HepG2 (cell line): ENCODE results near the gene MRPS21. TPM values are rescaled to one million over a fixed set of nuclear protein-coding genes. Genes with fewer than 3 reads are reported as not detected.

Source experiments
- EED ChIP-seq: sonication (generic); formaldehyde crosslinking; IDR thresholded peaks from 2 replicates; pipeline ENCODE4 v1.5.0; 2020; ENCODE audit warnings: mild to moderate bottlenecking, missing genetic modification reagents
- KLF11 ChIP-seq: IDR thresholded peaks from 2 replicates; pipeline ENCODE4 v1.6.1; 2016; ENCODE audit warnings: missing compliant biosample characterization
- MTA1 ChIP-seq: sonication (generic); formaldehyde crosslinking; IDR thresholded peaks from 2 replicates; pipeline ENCODE4 v1.4.0; 2020; ENCODE audit warnings: missing genetic modification reagents, mild to moderate bottlenecking, borderline replicate concordance
- NR1H2 ChIP-seq: sonication (generic); formaldehyde crosslinking; IDR thresholded peaks from 2 replicates; pipeline ENCODE4 v1.8.1; 2022; ENCODE audit warnings: low read depth, missing genetic modification reagents, borderline replicate concordance
- ONECUT2 ChIP-seq: sonication (generic); formaldehyde crosslinking; IDR thresholded peaks from 2 replicates; pipeline ENCODE4 v1.4.0; 2020; ENCODE audit warnings: missing genetic modification reagents
- PAWR ChIP-seq: sonication (generic); formaldehyde crosslinking; IDR thresholded peaks from 2 replicates; pipeline ENCODE4 v1.4.0; 2020; ENCODE audit warnings: missing genetic modification reagents, mild to moderate bottlenecking, borderline replicate concordance
- PHF8 ChIP-seq: sonication (generic); formaldehyde crosslinking; IDR thresholded peaks from 2 replicates; pipeline ENCODE4 v1.5.0; 2020; ENCODE audit warnings: missing genetic modification reagents
- RORA ChIP-seq: sonication (generic); formaldehyde crosslinking; IDR thresholded peaks from 2 replicates; pipeline ENCODE4 v1.5.0; 2020; ENCODE audit warnings: mild to moderate bottlenecking, missing genetic modification reagents, moderate library complexity
- SMYD3 ChIP-seq: sonication (generic); formaldehyde crosslinking; IDR thresholded peaks from 2 replicates; pipeline ENCODE4 v1.8.1; 2023; ENCODE audit warnings: mild to moderate bottlenecking, missing genetic modification reagents
- TOPORS ChIP-seq: sonication (generic); formaldehyde crosslinking; IDR thresholded peaks from 2 replicates; pipeline ENCODE4 v1.8.0; 2023; ENCODE audit warnings: mild to moderate bottlenecking, missing genetic modification reagents
- ZFP36L1 ChIP-seq: sonication (generic); formaldehyde crosslinking; IDR thresholded peaks from 2 replicates; pipeline ENCODE4 v1.8.0; 2022; ENCODE audit warnings: mild to moderate bottlenecking, missing genetic modification reagents, moderate library complexity
- ZNF660 ChIP-seq: sonication (generic); formaldehyde crosslinking; IDR thresholded peaks from 2 replicates; pipeline ENCODE4 v1.5.1; 2020; ENCODE audit warnings: mild to moderate bottlenecking, low read depth, missing genetic modification reagents, borderline replicate concordance
- ZNF720 ChIP-seq: sonication (generic); formaldehyde crosslinking; IDR thresholded peaks from 2 replicates; pipeline ENCODE4 v1.4.0; 2020; ENCODE audit warnings: missing genetic modification reagents
- ZNF724P ChIP-seq: sonication (generic); formaldehyde crosslinking; IDR thresholded peaks from 2 replicates; pipeline ENCODE4 v1.8.0; 2022; ENCODE audit warnings: missing genetic modification reagents, borderline replicate concordance
- ZSCAN12 ChIP-seq: sonication (generic); formaldehyde crosslinking; IDR thresholded peaks from 2 replicates; pipeline ENCODE4 v1.9.0; 2021; ENCODE audit warnings: mild to moderate bottlenecking, missing genetic modification reagents
- polyA plus RNA-seq, 8 experiments: library from polyadenylated mRNA; depleted of rRNA in 3 of 8; stranded (reverse) in 7 of 8; unstranded in 1 of 8; fragments of >200 nt; fragmentation: Illumina TruSeq in 4 of 8; extraction: Trizol in 4 of 8; gene quantifications; 2 replicates each; pipeline versions ENCODE4 v1.2.1 to v1.2.3, GENCODE V29; 2011 to 2016; ENCODE audit warnings: low read depth in 4 of 8, missing spikeins in 1 of 8, mixed read lengths in 1 of 8; ENCODE audit not compliant: insufficient read depth in 1 of 8
- total RNA-seq, 5 experiments: library from RNA; depleted of rRNA; stranded (reverse); fragments of >200 nt; fragmentation: Illumina TruSeq; extraction: Trizol; gene quantifications; 2 replicates each; pipeline ENCODE4 v1.2.3, GENCODE V29; 2016; ENCODE audit warnings: low read depth in 1 of 5
- TF ChIP-seq, protein P1 (sequence below): sonication (generic); formaldehyde crosslinking; IDR thresholded peaks from 2 replicates; pipeline ENCODE4 v1.9.0; 2021; ENCODE audit warnings: missing genetic modification reagents, borderline replicate concordance
- TF ChIP-seq, protein P2 (sequence below): IDR thresholded peaks from 2 replicates; pipeline ENCODE4 v1.4.0; 2020; ENCODE audit warnings: mild to moderate bottlenecking, missing genetic modification reagents
- TF ChIP-seq, protein P3 (sequence below): sonication (generic); formaldehyde crosslinking; conservative IDR thresholded peaks from 2 replicates; pipeline ENCODE4 v1.8.0; 2022; ENCODE audit warnings: low read depth, missing genetic modification reagents
- TF ChIP-seq, protein P4 (sequence below): sonication (generic); formaldehyde crosslinking; IDR thresholded peaks from 2 replicates; pipeline ENCODE4 v1.4.0; 2020; ENCODE audit warnings: missing genetic modification reagents
- TF ChIP-seq, protein P5 (sequence below): sonication (generic); formaldehyde crosslinking; IDR thresholded peaks from 2 replicates; pipeline ENCODE4 v1.8.0; 2022; ENCODE audit warnings: missing genetic modification reagents, low read depth, mild to moderate bottlenecking, borderline replicate concordance

MRPS21 gene
- total and polyA plus RNA-seq, 2 of the 13 experiments (the other 11 are each of a cell fraction or from before 2014, with no cell fraction given): 59.4 to 64.2 TPM

DNA sequence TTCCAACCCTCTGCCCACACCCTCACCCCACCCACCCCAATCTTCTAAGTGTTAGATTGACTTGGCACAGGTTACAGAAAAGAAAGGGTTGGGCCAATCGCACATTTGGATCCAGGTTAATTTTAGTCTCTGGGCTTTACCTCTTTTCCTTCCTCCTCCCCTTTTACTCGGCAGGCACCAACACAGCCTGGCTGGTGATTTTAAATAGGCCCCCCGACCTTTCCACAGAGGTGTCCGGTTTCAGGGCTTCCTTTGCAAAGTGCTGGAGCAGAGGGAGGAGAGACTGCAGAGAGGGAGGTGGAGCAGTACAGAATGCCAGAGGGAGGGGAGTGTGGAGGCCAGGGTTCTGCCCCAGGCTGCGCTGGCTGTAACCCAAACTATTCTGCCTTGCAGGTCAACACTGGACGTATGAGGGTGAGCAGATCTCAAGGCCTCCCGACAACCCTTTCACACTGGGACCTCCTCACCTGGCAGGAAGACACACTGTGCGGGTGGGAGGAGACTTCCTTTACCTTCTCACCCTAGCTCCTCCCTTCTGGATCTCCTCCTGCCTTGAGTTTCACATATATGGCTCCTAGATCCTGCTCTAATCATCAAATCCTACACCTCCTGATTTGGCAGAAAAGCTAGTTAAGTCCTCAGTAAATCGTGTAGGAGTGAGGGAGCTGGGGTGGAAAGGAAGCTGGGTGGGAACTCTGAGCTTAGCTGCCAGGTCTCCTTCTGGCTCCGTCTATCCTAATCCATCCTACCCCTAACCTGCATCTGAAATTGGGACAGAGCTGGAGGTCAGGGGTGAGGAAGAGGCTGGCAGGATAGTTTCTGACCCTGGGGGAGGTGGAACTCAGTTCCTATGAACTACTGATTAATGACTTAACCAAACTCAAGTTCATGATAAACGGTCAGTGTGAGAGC lies 33.6 kb upstream of the MRPS21 start (continued):
- TF ChIP-seq, protein P1, sequence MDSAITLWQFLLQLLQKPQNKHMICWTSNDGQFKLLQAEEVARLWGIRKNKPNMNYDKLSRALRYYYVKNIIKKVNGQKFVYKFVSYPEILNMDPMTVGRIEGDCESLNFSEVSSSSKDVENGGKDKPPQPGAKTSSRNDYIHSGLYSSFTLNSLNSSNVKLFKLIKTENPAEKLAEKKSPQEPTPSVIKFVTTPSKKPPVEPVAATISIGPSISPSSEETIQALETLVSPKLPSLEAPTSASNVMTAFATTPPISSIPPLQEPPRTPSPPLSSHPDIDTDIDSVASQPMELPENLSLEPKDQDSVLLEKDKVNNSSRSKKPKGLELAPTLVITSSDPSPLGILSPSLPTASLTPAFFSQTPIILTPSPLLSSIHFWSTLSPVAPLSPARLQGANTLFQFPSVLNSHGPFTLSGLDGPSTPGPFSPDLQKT (CRISPR knock-in tag): no peak
- no peak for TF ChIP-seq ZFP36L1 (CRISPR knock-in tag)
- no peak for TF ChIP-seq NR1H2
- TF ChIP-seq, protein P2, sequence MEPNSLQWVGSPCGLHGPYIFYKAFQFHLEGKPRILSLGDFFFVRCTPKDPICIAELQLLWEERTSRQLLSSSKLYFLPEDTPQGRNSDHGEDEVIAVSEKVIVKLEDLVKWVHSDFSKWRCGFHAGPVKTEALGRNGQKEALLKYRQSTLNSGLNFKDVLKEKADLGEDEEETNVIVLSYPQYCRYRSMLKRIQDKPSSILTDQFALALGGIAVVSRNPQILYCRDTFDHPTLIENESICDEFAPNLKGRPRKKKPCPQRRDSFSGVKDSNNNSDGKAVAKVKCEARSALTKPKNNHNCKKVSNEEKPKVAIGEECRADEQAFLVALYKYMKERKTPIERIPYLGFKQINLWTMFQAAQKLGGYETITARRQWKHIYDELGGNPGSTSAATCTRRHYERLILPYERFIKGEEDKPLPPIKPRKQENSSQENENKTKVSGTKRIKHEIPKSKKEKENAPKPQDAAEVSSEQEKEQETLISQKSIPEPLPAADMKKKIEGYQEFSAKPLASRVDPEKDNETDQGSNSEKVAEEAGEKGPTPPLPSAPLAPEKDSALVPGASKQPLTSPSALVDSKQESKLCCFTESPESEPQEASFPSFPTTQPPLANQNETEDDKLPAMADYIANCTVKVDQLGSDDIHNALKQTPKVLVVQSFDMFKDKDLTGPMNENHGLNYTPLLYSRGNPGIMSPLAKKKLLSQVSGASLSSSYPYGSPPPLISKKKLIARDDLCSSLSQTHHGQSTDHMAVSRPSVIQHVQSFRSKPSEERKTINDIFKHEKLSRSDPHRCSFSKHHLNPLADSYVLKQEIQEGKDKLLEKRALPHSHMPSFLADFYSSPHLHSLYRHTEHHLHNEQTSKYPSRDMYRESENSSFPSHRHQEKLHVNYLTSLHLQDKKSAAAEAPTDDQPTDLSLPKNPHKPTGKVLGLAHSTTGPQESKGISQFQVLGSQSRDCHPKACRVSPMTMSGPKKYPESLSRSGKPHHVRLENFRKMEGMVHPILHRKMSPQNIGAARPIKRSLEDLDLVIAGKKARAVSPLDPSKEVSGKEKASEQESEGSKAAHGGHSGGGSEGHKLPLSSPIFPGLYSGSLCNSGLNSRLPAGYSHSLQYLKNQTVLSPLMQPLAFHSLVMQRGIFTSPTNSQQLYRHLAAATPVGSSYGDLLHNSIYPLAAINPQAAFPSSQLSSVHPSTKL: 0 out of 2 replicates have a peak, but pooled peaks have one; percentile 33
- TF ChIP-seq, protein P3, sequence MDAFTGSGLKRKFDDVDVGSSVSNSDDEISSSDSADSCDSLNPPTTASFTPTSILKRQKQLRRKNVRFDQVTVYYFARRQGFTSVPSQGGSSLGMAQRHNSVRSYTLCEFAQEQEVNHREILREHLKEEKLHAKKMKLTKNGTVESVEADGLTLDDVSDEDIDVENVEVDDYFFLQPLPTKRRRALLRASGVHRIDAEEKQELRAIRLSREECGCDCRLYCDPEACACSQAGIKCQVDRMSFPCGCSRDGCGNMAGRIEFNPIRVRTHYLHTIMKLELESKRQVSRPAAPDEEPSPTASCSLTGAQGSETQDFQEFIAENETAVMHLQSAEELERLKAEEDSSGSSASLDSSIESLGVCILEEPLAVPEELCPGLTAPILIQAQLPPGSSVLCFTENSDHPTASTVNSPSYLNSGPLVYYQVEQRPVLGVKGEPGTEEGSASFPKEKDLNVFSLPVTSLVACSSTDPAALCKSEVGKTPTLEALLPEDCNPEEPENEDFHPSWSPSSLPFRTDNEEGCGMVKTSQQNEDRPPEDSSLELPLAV (CRISPR knock-in tag): no peak
- TF ChIP-seq KLF11: no peak
- TF ChIP-seq ZNF660: no peak
- TF ChIP-seq RORA (CRISPR knock-in tag): no peak
- TF ChIP-seq, protein P4, sequence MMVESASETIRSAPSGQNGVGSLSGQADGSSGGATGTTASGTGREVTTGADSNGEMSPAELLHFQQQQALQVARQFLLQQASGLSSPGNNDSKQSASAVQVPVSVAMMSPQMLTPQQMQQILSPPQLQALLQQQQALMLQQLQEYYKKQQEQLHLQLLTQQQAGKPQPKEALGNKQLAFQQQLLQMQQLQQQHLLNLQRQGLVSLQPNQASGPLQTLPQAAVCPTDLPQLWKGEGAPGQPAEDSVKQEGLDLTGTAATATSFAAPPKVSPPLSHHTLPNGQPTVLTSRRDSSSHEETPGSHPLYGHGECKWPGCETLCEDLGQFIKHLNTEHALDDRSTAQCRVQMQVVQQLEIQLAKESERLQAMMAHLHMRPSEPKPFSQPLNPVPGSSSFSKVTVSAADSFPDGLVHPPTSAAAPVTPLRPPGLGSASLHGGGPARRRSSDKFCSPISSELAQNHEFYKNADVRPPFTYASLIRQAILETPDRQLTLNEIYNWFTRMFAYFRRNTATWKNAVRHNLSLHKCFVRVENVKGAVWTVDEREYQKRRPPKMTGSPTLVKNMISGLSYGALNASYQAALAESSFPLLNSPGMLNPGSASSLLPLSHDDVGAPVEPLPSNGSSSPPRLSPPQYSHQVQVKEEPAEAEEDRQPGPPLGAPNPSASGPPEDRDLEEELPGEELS (CRISPR knock-in tag): no peak
- TF ChIP-seq PAWR (CRISPR knock-in tag): no peak
- TF ChIP-seq MTA1 (CRISPR knock-in tag): no peak
- no peak for TF ChIP-seq EED
- TF ChIP-seq, protein P5, sequence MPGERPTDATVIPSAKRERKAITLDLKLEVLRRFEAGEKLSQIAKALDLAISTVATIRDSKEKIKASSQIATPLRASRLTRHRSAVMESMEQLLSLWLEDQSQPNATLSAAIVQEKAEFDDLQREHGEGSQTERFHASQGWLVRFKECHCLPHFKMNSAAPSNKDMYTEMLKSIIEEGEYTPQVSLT: no peak
- no peak for TF ChIP-seq SMYD3 (CRISPR knock-in tag)
- TF ChIP-seq ZNF720 (CRISPR knock-in tag): no peak
- no peak for TF ChIP-seq ONECUT2 (CRISPR knock-in tag)
- no peak for TF ChIP-seq PHF8 (CRISPR knock-in tag)
- TF ChIP-seq TOPORS: no peak
- TF ChIP-seq ZSCAN12 (CRISPR knock-in tag): no peak
- no peak for TF ChIP-seq ZNF724P (CRISPR knock-in tag)
